Thymus (tissue), 11 donors: Measurements from ENCODE around the gene PLD2. TPM values are rescaled to one million over a fixed set of nuclear protein-coding genes. Genes with fewer than 3 reads are reported as not detected.
"Not testable (repeated sequence)": the region's sequence is repeated elsewhere in the genome, so short reads cannot be mapped to it uniquely, and the experiment has no call there.

Experiments used
- DNase-seq, 9 donors: peaks; one replicate each; pipeline ENCODE4 v3.0.0-alpha.2; 2013; ENCODE audit warnings: low spot score in 9 of 9, low read depth in 6 of 9, missing footprints in 1 of 9
- H3K27ac ChIP-seq, 2 donors: one replicate each; pipeline ENCODE4 v1.5.1; 2013; ENCODE audit warnings: control low read depth in 1 of 2, low read depth in 1 of 2, low read length in 1 of 2, mild to moderate bottlenecking in 1 of 2, moderate library complexity in 1 of 2
- H3K27me3 ChIP-seq, 2 donors: one replicate each; pipeline ENCODE4 v1.5.1; 2013; ENCODE audit warnings: low read length in 1 of 2; ENCODE audit not compliant: control insufficient read depth in 2 of 2, insufficient read depth in 1 of 2
- H3K36me3 ChIP-seq, 2 donors: one replicate each; pipeline ENCODE4 v1.5.1; 2013; ENCODE audit warnings: low read length in 1 of 2, mild to moderate bottlenecking in 1 of 2, moderate library complexity in 1 of 2; ENCODE audit not compliant: control insufficient read depth in 2 of 2, insufficient read depth in 2 of 2
- H3K4me1 ChIP-seq, 2 donors: one replicate each; pipeline ENCODE4 v1.5.1; 2013; ENCODE audit warnings: low read length in 2 of 2; ENCODE audit not compliant: control insufficient read depth in 2 of 2, insufficient read depth in 2 of 2
- H3K4me3 ChIP-seq, 2 donors: one replicate each; pipeline ENCODE4 v1.5.1; 2013; ENCODE audit warnings: low read length in 2 of 2, control low read depth in 1 of 2, mild to moderate bottlenecking in 1 of 2
- H3K9me3 ChIP-seq, 2 donors: one replicate each; pipeline ENCODE4 v1.5.1; 2013; ENCODE audit warnings: low read length in 1 of 2, mild to moderate bottlenecking in 1 of 2; ENCODE audit not compliant: control insufficient read depth in 2 of 2, insufficient read depth in 1 of 2
- WGBS: extraction: QIAGEN DNeasy Blood & Tissue Kit; methylation state at CpG from one replicate; pipeline ENCODE4 v1.1.7; 2013; 5-methylcytosine and 5-hydroxymethylcytosine counted together
- polyA plus RNA-seq: library from polyadenylated mRNA; stranded (reverse); fragments of 200-250 nt; gene quantifications from one replicate; pipeline ENCODE4 v1.2.3, GENCODE V29; 2013
- total RNA-seq: library from RNA; stranded (reverse); fragments of 120-200 nt; gene quantifications from one replicate; pipeline ENCODE4 v1.2.4, GENCODE V29; 2013
- donor health status: healthy.

The PLD2 gene
- total and polyA plus RNA-seq, 2 donors = 14.5 to 30.7 TPM

DNA sequence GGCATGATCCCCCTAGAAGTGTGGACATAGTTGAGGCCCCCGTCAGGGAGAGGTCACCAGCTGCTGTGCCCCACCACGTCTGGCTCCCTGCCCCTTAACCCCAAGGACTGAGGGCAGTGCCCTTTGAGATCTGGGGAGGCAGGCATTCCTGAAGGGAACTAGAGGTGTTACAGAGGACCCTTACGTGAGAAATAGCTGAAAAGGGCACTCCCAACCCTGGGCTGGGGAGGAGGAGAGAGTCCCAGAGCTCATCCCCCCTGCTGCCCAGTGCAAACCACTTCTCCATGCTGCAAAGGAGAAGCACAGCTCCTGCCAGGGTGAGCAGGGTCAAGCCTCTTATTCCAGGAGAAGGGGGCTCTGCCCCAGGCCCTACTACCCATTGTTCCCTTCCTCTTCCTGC lies 15.9 kb downstream of the PLD2 start:
- no peak overlapping the region for H3K27ac ChIP-seq
- no peak overlapping the region for H3K4me3 ChIP-seq
- WGBS = 92% methylated on average over 3 of the region's 3 CpGs
- peaks cover 0 to 14% of the 10 kb centered on the region in 2 donors for H3K27me3 ChIP-seq
- no peaks in the 10 kb centered on the region for H3K4me1 ChIP-seq
- DNase-seq = no peak
- no peaks in the 10 kb centered on the region for H3K36me3 ChIP-seq
- no peaks in the 10 kb centered on the region for H3K9me3 ChIP-seq

- WGBS = 82% methylated on average over 12 of the region's 12 CpGs
- H3K4me1 ChIP-seq = no peaks in the 10 kb centered on the region
- no peak for DNase-seq
- no peak overlapping the region for H3K27ac ChIP-seq
- no peak overlapping the region for H3K4me3 ChIP-seq
- H3K9me3 ChIP-seq = no peaks in the 10 kb centered on the region
- no peaks in the 10 kb centered on the region for H3K36me3 ChIP-seq
- peaks cover 0 to 14% of the 10 kb centered on the region in 2 donors for H3K27me3 ChIP-seq
Measured at GRCh38 chr17:4823373-4824089, 16.6 kb downstream of the PLD2 start.

DNA sequence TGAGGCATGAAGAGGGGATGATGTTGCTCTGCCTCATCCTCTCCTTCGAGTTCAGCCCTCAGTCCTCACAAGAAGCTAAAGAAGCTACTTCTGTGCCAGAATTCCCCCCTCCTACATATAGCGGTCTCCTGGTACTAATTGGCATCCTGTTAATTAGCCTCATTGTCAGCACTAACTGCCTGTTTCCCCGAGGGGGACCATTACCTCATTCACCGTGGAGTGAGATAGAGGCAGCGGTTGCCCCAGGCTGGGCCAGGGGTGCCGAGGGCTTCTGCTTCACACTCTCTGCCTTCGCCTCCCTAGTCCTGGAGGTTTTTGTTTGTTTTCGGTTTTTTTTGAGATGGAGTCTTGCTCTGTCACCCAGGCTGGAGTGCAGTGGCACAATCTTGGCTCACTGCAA lies 20.4 kb downstream of the PLD2 start:
- 86% methylated on average over 8 of the region's 8 CpGs for WGBS

DNA sequence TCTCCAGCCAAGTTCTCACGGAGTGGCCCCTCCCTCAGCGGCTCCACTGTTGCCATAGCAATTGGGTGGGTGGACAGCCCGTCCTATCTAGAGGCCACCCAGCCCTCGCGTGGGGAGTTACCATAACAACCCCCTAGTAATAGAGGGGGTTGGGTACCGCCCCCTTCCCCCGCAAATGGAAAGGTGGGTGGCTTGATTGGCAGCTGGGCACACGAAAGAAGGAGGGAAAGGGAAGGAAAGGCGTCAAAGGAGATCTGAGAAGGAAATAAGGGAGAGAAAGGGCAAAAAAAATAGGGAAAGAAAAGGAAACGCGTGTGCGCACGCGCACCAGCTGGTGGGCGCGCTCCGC lies 25.9 kb downstream of the PLD2 start:
- H3K4me1 ChIP-seq = peaks cover 10 to 22% of the 10 kb centered on the region in 2 donors
- not testable (repeated sequence) for H3K27me3 ChIP-seq, H3K36me3 ChIP-seq, H3K9me3 ChIP-seq, DNase-seq
- under 1% methylated on average over 10 of the region's 17 CpGs for WGBS
- H3K4me3 ChIP-seq = peak overlapping the region; percentile 46 to 92
- H3K27ac ChIP-seq = peak overlapping the region in 1 of 2 donors; percentile 31

More for the DNA sequence above, 20.4 kb downstream of the PLD2 start:
- Histone ChIP-seq H3K36me3 (no peaks in the 10 kb centered on the region), H3K4me1 (no peaks in the 10 kb centered on the region), H3K27me3 (peaks cover 0 to 16% of the 10 kb centered on the region in 2 donors), H3K4me3 (no peak overlapping the region), H3K27ac (no peak overlapping the region), H3K9me3 (no peaks in the 10 kb centered on the region)
- DNase-seq = no peak

DNA sequence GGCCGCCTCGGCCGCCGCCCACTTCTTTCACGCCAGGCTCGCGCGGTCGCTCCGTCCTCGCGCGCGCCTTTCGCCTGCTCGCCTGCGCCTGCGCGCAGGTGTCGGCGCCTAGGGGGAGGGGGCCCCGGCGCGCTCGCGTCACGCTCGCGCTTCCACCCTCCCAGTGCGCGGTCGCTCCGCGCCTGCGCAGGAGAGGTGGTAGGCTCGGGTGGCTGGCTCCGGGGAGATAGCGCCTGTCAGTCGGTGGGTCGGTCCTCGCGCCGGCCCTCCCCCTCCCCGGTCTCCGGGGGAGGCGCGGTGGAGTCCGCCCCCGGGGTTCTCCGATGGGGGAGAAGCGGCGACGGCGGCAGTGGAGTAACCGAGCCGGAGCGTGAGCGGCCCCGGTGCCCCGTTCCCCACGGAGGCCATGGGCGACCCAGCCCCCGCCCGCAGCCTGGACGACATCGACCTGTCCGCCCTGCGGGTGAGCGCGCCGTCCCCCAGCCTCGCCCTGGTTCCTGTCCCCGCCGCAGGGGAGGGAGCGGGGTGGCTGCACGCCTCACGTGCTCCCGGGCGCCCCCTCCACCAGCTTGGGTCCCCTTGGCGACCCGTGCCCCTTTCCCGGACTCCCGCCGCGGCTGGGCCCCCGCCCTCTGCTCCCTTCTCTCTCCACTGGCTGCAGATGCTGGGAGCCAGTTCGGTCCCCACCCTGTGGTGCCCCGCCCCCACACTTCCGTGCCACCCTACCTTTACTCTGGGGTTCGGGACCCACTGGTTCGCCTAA lies 26.4 kb downstream of the PLD2 start, which contains the start of gene MINK1:
Gene MINK1 (plus strand): TSS at position 163 of the 763 bp plus-strand sequence. CDS start 244 bp downstream, at position 407.
- H3K4me3 ChIP-seq = peak within 1 kb of the TSS; percentile 61 to 92
- peaks cover 5 to 7% of the 10 kb centered on the region in 2 donors for H3K36me3 ChIP-seq
- DNase-seq = peak; percentile 67 to 96 (median 88)
- under 1% methylated on average over 91 of the region's 91 CpGs for WGBS
- peaks cover 0 to 2% of the 10 kb centered on the region in 2 donors for H3K27me3 ChIP-seq
- peak within 1 kb of the TSS; percentile 60 to 86 for H3K27ac ChIP-seq
- H3K9me3 ChIP-seq = no peaks in the 10 kb centered on the region
- peaks cover 10 to 22% of the 10 kb centered on the region in 2 donors for H3K4me1 ChIP-seq

GRCh38 chr17:4833941-4834680 lies 27.2 kb downstream of the PLD2 start:
- peak in 2 of 9 donors; percentile 22 to 39 for DNase-seq
- H3K27ac ChIP-seq = peak overlapping the region; percentile 60 to 86
- H3K4me3 ChIP-seq = peak overlapping the region; percentile 61 to 92
- H3K27me3 ChIP-seq = no peaks in the 10 kb centered on the region
- peaks cover 10 to 22% of the 10 kb centered on the region in 2 donors for H3K4me1 ChIP-seq
- H3K9me3 ChIP-seq = no peaks in the 10 kb centered on the region
- 23% methylated on average over 15 of the region's 15 CpGs for WGBS
- peaks cover 7% of the 10 kb centered on the region in 2 donors for H3K36me3 ChIP-seq

DNA sequence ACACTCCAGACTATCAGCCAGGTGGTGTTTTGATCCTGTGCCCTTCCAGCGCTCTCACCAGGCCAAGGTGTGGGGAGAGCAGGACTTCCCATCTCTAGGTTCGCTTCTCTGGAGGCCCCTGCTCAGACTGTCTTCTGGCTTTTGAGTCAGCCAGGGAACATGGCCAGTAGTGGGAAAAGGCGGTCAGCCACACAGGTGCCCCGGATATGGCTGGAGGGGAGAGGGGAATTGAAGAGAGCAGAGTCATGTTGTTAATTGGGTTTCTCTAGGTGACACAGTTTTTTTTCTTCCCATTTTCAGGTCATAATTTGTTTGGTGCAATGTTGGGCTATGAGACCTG lies 27.7 kb downstream of the PLD2 start:
- DNase-seq = no peak
- WGBS = 97% methylated on average over 4 of the region's 4 CpGs
- Histone ChIP-seq H3K27ac (no peak overlapping the region), H3K9me3 (no peaks in the 10 kb centered on the region), H3K27me3 (no peaks in the 10 kb centered on the region), H3K36me3 (peaks cover 7% of the 10 kb centered on the region in 2 donors), H3K4me3 (peak overlapping the region in 1 of 2 donors; percentile 61), H3K4me1 (peaks cover 10 to 22% of the 10 kb centered on the region in 2 donors)

GRCh38 chr17:4836221-4836620 lies 29.3 kb downstream of the PLD2 start:
- no peak for DNase-seq
- 97% methylated on average over 4 of the region's 4 CpGs for WGBS
- Histone ChIP-seq H3K4me1 (peaks cover 18 to 30% of the 10 kb centered on the region in 2 donors), H3K27ac (no peak overlapping the region), H3K4me3 (no peak overlapping the region), H3K9me3 (no peaks in the 10 kb centered on the region), H3K27me3 (no peaks in the 10 kb centered on the region), H3K36me3 (peaks cover 7% of the 10 kb centered on the region in 2 donors)
